Activated CD4-positive, alpha-beta T cell treated with anti-CD3 and anti-CD28 coated beads, Interleukin-2, amount 50 U/mL, for 1 hour (primary cell): ENCODE measurements around the gene RBBP8NL.

Experiments
- DNase-seq: peaks from one replicate; pipeline ENCODE4 v3.0.0-alpha.2; 2020

Gene RBBP8NL

GRCh38 chr20:62371588-62372041, 55.7 kb downstream of the RBBP8NL start:
- no peak for DNase-seq

- no peak for DNase-seq
Measured at GRCh38 chr20:62370807-62371587, 56.3 kb downstream of the RBBP8NL start.

GRCh38 chr20:62370115-62370806, 57.1 kb downstream of the RBBP8NL start:
- no peak for DNase-seq

GRCh38 chr20:62369815-62370114, 57.6 kb downstream of the RBBP8NL start:
- no peak for DNase-seq

- no peak for DNase-seq
Measured at GRCh38 chr20:62368976-62369814, 58.1 kb downstream of the RBBP8NL start.

- no peak for DNase-seq
Measured at GRCh38 chr20:62368392-62368975, 58.9 kb downstream of the RBBP8NL start.

DNA sequence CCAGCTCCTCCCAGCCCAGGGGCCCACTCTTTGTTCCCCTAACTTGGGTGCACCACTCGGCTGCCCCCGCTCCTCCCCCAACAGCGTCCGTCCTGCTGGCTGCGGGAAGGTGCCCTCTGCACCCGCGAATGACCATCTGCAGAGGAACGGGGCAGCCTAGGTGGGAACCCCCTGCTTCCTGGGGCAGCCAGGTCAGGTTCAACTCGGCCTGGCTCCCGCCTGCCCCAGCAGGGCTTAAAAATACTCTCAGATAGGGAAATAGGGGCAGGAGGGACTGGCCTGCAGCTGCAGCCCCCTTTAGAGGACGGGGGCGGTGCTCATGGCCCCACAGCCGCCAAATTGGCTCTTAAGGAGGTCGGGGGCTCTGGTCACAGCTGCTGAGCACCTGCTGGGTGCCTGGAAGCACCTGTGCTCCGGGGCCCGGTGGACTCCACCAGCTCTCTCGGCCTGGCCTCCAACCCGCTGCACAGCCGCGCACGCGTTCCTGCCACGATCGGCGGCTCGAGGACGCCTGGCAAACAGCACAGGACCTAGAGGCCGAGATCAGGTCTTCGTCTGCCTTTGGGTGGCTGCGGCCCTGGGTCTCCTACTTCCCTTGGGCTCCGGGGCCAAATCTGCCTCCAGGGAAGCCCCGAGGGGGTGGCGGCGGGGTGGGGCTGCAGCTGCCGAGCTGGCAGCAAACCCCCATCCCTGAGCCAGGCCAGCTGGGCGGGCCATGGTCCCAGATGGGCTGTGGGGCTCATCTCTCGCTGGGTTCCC, 59.5 kb downstream of the RBBP8NL start:
- no peak for DNase-seq

GRCh38 chr20:62367136-62367632, 60.2 kb downstream of the RBBP8NL start, which contains the start of gene LAMA5:
LAMA5 (minus strand) TSS chr20:62367312; CDS start chr20:62367245, 67 bp downstream.
- no peak for DNase-seq

DNA sequence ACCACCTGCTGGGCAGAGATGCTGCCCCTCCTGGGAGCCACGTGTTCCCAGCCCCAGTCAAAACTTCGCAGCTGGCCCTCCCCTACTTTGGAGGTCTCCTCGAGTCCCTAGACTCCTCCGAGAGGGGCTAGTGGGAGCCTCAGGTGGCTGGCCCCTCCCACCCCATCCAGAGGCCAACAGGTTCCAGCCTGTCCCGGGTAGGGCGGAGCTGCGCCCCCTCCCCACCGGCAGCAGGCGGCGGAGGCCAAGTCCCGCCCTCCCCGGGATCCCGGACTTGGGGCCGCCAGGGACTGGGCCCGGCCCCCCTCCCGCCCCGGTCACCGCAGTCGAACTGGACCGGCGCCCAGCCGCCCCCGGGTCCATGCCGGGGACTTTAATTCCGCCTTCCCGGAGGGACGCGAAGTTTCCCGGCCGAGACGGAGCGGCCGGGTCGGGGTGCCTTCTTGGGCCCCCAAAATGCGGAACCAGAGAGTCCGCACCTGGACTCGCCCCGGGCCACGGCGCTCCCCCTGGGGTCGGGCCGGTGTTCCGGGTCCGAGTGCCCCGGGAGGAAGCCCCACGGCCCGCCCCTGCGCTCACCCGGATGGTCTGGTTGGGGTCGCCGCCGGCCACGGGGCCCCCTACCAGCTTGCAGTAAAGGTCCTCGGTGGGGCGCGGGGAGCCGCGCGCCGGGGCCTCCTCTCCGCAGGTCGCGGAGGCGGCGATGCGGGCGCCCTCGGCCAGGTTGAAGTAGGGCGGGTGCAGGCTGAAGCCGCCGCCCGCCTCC, 60.8 kb downstream of the RBBP8NL start:
- DNase-seq = no peak

DNA sequence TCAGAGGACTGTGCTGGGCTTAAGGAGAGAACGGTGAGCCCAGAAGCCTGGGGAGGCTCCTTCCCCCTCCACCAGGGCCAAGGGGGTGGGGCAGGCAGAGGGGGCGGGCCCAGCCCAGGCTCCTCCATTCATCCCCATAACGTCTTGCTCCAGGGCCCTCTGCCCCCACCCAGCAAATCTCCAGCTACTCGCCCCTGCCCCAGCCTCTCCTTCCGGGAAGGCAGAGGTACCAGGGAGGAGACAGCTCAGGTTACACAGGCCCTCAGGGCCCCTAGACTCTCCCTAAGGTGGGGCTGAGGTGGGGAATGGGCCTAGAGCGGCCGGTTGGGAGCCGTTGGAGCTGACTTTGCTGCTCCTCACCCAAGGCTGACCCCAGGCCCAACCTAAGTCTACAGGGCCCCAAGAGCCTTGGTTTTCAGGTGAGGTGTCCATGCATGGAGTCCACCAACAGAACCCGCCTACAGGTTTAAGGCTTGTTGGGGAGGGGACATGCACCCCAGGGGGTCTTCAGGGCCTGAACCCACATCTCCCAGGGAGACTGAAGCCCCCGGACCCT, 61.4 kb downstream of the RBBP8NL start:
- DNase-seq = no peak

DNA sequence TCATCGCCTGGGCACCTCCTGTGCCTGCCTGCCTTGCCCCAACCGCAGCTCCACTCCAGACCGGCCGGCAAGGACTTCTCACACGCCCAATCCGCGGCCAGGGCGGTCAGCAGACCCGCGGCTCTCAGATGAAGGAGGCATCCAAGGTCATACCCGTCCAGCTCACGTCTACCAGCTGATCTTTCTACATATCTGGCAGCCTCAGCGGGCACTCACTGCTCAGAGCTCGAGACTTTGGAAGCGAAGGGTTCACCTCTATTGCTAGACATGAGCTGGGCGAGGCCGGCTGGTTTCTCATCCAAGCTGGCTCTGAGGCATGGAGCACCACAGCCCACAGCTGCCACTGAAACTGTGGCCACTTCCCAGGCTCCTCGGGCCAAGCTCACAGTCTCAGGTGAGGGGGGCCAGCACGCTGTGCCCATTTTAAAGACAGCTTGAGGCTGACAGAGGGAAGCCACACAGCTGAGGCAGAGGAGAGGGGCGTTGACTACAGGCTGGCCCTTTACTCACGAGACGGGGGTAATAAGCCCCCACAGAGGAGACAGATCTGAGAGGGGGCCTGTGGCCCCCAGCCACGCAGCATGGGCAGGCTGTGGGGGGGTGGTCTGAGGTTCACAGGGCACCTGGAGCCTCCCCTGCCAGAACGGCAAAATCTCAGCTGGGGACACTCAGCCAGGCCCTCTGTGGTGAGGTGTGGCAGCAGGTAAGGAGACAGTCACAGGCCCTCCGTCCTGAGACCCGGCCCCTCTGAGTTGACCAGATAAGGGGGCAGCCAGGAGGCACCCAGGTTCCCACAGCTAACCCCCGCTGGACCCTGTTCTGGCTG, 62.2 kb downstream of the RBBP8NL start:
- no peak for DNase-seq

GRCh38 chr20:62363920-62364851, 63.2 kb downstream of the RBBP8NL start:
- DNase-seq = no peak

GRCh38 chr20:62362991-62363919, 64.1 kb downstream of the RBBP8NL start:
- DNase-seq = no peak

DNA sequence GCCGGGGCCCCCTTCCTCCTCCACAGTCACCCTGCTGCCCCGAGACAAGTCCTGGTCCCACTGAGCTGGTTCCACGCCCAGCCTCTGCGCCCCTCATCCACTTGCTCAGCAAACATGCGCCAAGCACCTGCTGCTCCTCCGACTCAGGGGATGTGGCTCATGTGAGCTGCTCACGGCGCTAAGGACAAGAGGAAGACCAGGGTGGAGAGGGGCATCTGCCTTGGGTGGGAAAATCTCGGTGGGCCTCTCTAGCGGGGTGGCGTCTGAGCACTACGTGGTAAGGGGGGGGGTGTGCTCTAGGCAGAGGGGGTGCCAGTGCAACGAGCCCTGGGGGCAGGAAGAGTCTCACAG, 64.8 kb downstream of the RBBP8NL start:
- no peak for DNase-seq

DNA sequence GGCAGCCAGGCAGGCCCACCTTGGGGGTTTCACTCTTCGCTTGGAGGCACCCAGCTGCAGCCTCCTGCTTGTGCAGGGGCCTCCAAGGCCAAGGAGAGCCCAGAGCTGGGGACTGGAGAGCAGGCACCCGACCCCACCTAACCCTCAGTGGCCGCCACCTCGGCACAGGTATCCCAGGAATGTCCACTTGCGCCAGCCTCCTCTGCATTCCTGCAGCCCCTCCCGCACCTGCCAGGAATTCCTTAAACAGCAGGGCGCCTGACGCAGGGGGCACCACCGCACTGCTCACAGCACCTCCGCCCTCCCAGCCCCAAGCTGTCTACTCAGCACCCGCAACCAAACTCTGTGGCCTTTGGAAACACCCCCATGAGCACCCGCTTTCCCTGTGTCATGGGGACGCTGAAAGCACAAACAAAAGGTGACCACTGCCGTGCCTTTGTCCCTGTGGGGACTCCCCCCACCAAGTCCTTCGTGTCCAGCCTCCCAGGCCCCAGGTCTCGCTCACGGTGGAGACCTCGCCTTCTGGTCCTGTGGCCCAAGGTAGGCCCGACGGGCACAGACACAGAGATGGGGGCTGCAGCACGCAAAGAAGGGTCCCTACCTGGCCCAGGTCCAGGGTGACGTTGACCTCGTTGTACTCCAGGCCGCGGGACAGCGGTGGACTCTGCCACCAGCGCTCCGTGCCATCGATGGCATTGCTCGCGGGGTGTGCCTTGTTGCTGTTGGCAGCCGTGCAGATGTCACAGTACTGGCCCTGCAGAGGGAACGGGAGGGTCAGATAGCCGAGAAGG, 65.3 kb downstream of the RBBP8NL start:
- DNase-seq = no peak

DNA sequence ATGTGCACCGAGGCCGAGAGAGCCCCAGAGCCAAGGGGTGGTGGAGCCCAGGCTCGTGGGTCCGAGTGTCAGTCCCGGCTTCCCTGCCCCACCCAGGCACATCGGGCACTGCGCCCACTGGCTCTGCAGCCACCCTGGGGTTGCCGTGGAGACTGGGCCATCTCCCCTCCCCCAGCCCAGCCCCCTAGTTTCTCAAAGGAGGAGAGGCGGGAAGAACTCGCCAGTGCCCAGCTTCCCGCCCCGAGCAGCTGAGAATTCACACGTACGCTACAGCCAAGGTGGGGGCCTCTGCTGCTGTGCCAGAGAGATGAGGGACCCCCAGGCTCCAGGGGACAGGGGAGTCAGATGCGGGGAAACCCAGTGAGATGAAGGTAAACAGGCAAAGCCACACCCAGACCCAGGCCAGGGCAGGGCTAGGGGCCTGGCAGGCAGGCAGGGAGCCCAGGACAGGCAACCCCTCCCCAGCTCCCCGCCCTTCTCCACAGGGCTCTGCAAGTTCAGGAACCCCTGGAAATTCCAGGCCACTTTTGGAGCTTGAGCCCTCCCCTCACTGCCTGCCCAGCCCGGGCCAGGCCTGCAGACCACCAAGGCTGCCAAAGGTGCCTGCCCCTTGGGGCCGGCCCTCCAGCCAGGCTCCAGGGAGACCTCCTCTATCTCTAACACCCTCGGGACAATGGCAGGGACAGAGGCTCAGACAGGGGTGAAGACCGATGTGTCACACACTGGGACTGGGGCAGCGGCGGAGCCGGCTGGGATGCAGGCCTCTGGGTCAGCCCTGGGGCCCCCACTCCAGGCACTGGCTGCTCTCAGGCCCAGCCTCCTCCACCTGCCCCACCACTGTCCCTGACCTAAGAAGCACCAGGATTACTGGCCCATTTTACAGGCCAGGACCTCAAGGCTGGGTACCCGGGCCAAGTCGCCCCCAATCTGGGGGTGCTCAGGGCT, 66.2 kb downstream of the RBBP8NL start:
- DNase-seq = no peak
